Measurements from ENCODE around the gene CASTOR1. TPM values are rescaled to one million over a fixed set of nuclear protein-coding genes. Genes with fewer than 3 reads are reported as not detected.
A peak's percentile ranks its signal among the peaks of the same experiment; 100 is the strongest.

Gene CASTOR1
- total RNA-seq, 6 donors from 2014 or later = 7.0 to 31.5 (median 22.1) TPM

DNA sequence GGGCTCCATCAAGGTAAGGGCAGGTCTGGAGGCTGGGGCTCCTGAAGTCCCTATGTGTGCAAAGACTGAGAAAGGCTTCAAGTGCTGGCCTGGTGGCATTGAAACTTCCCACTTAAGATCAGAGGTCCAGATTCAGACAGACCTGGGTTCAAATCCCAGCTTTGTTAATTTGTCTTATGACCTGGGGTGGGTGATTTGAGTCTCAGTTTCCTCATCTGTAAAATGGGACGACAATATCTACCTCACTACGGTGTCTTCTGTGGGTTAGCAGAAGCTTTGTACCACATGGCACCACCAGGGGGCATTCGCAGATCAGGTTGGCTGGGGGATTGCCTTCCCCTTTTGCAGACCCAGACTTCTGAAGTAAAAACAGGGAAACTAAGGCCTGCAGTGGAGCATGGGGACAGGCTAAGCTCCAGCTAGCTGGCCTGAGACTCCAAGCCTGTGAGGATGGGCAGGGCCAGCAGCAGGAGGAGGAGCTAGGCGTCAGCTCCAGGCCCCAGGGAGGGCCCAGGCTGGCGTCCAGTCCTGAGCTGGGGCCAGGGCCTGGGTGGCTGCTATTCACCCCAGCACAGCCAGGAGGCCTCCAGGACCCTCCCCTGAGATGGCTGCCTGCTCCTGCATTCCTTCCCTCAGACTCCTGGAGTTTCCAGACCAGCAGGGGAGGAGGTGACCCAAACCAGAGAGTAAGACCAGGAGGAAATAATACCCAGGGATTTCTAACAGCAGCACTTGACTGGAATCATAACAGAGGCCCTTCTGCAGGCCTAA is 1.5 kb downstream of the CASTOR1 start:
- Histone ChIP-seq H3K36me3 (peaks cover 11 to 46% (median 32%) of the 10 kb centered on the region in 4 donors), H3K4me1 (peaks cover 42 to 52% (median 44%) of the 10 kb centered on the region in 4 donors), H3K27ac (peak overlapping the region; percentile 94 to 99 (median 96)), H3K4me3 (peak overlapping the region; percentile 67 to 98 (median 86)), H3K27me3 (no peaks in the 10 kb centered on the region), H3K9me3 (no peaks in the 10 kb centered on the region)
- WGBS, 2 donors = 11 to 30% methylated on average over 2 to 4 of the region's 5 CpGs
- DNase-seq (peak; percentile 91 to 93), ATAC-seq (ENCODE audit: low FRiP score in 2 of 2) (peak; percentile 77 to 82)
- TF ChIP-seq POLR2A (IDR thresholded peaks at IDR 0.05) (peak in 3 of 4 donors; percentile 20 to 73 (median 25)), POLR2AphosphoS5 (IDR thresholded peaks at IDR 0.05) (peak; percentile 51 to 78), EP300 (IDR thresholded peaks at IDR 0.05) (no peak)
- TF ChIP-seq, protein P1, sequence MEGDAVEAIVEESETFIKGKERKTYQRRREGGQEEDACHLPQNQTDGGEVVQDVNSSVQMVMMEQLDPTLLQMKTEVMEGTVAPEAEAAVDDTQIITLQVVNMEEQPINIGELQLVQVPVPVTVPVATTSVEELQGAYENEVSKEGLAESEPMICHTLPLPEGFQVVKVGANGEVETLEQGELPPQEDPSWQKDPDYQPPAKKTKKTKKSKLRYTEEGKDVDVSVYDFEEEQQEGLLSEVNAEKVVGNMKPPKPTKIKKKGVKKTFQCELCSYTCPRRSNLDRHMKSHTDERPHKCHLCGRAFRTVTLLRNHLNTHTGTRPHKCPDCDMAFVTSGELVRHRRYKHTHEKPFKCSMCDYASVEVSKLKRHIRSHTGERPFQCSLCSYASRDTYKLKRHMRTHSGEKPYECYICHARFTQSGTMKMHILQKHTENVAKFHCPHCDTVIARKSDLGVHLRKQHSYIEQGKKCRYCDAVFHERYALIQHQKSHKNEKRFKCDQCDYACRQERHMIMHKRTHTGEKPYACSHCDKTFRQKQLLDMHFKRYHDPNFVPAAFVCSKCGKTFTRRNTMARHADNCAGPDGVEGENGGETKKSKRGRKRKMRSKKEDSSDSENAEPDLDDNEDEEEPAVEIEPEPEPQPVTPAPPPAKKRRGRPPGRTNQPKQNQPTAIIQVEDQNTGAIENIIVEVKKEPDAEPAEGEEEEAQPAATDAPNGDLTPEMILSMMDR (IDR thresholded peaks at IDR 0.05) = peak; percentile 80 to 97 (median 92)

DNA sequence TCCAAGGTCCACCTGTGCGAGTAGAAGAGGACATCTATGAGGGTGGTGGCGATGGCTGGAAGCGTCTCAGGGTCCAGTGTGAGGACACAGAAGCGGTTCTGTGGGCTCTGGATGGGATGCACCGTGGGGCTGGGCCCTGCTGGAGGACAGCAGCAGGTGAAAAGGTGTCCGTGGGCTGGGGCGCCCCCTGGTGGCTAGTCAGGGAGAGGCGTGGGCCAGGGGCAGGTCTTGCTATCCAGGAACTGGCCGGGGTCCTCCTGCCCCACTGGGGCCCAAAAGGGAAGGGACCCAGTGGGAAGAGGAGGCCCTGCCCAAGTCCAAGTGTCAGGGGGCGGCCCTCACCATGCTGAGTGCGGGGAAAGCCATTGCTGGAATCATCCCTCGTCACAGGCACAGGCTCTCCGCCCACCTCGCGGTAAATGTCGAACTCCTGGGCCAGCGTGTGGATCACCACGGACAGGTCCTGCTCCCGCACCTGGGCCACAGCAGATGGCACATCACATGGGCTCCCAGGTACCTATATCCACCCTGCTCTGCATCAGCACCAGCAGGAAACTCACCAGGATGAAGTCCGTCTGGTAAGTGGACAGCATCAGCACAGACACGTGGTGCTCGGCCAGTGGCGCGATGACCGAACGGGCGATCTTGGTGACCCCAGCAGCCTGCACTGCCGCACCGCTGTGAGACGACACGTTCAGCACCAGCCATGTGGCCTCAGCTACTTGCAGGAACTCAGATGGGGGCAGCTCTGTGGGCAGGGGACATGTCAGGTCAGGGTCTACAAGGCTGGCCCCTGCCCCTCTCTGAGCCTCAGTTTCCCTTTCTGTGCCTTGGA is 2.3 kb downstream of the CASTOR1 start:
- H3K27me3 ChIP-seq = no peaks in the 10 kb centered on the region
- no peak overlapping the region for H3K27ac ChIP-seq
- DNase-seq (peak; percentile 85 to 95), ATAC-seq (ENCODE audit: low FRiP score in 2 of 2) (peak in 1 of 2 donors; percentile 15)
- TF ChIP-seq POLR2AphosphoS5 (IDR thresholded peaks at IDR 0.05) = no peak
- TF ChIP-seq, protein P1 (IDR thresholded peaks at IDR 0.05) = peak; percentile 86 to 95 (median 94)
- no peaks in the 10 kb centered on the region for H3K9me3 ChIP-seq
- H3K36me3 ChIP-seq = peaks cover 7 to 38% (median 24%) of the 10 kb centered on the region in 4 donors
- no peak overlapping the region for H3K4me3 ChIP-seq
- WGBS, 2 donors = 67 to 69% methylated on average over 20 to 27 of the region's 31 CpGs
- peaks cover 40 to 52% (median 42%) of the 10 kb centered on the region in 4 donors for H3K4me1 ChIP-seq

DNA sequence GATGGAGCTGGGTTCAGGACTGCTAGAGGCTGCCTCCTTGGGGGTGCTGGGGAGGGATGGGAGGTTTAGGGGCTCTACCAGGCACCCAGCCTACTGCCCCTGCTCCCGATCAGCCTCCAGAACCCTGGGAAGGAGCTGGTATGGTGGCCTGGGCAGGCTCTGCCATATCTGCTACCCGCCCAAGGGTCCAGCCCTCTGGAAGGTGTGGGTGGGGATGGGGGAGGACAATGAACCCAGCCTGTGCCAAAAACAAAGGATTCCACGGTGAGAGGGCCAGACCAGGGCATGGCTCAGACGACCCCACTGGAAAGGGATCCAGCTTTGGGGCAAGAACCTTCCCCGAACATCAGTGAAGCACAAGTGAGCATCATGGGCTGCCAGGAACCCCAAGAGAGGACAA is 3.0 kb downstream of the CASTOR1 start:
- ATAC-seq (ENCODE audit: low FRiP score in 2 of 2) (no peak), DNase-seq (no peak)
- peaks cover 33 to 46% (median 35%) of the 10 kb centered on the region in 4 donors for H3K4me1 ChIP-seq
- H3K36me3 ChIP-seq = peaks cover 7 to 36% (median 22%) of the 10 kb centered on the region in 4 donors
- H3K4me3 ChIP-seq = no peak overlapping the region
- H3K27me3 ChIP-seq = no peaks in the 10 kb centered on the region
- H3K27ac ChIP-seq = no peak overlapping the region
- TF ChIP-seq, protein P1 (IDR thresholded peaks at IDR 0.05) = no peak
- no peak for TF ChIP-seq POLR2AphosphoS5 (IDR thresholded peaks at IDR 0.05)
- TF ChIP-seq EP300 (IDR thresholded peaks at IDR 0.05) = no peak
- H3K9me3 ChIP-seq = no peaks in the 10 kb centered on the region
- WGBS, 2 donors = 82 to 84% methylated on average over 4 to 5 of the region's 5 CpGs

DNA sequence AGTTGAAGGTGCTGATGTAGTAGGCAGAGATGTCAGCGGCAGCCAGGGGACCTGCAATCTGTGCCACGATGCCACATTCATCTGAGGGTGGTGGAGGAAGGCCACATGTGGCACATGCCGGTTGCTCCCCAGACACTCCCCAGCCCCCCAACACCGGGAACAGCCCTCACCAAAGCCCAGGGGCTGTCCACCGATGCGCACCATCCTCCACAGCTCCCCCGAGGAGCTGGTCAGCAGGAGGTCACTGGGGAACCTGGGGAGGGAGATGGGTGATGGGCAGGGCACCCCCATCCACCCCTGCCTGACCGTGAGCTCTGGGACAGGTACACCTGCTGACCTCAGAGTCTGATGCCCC is 3.5 kb downstream of the CASTOR1 start:
- TF ChIP-seq POLR2A (IDR thresholded peaks at IDR 0.05) (no peak), EP300 (IDR thresholded peaks at IDR 0.05) (no peak)
- Histone ChIP-seq H3K36me3 (peaks cover 7 to 36% (median 22%) of the 10 kb centered on the region in 4 donors), H3K4me3 (no peak overlapping the region), H3K27ac (no peak overlapping the region), H3K9me3 (no peaks in the 10 kb centered on the region), H3K27me3 (no peaks in the 10 kb centered on the region), H3K4me1 (peaks cover 28 to 40% (median 30%) of the 10 kb centered on the region in 4 donors)
- WGBS, 2 donors = 90 to 97% methylated on average over 5 to 8 of the region's 8 CpGs
- no peak for ATAC-seq (ENCODE audit: low FRiP score in 2 of 2)
- DNase-seq = no peak

DNA sequence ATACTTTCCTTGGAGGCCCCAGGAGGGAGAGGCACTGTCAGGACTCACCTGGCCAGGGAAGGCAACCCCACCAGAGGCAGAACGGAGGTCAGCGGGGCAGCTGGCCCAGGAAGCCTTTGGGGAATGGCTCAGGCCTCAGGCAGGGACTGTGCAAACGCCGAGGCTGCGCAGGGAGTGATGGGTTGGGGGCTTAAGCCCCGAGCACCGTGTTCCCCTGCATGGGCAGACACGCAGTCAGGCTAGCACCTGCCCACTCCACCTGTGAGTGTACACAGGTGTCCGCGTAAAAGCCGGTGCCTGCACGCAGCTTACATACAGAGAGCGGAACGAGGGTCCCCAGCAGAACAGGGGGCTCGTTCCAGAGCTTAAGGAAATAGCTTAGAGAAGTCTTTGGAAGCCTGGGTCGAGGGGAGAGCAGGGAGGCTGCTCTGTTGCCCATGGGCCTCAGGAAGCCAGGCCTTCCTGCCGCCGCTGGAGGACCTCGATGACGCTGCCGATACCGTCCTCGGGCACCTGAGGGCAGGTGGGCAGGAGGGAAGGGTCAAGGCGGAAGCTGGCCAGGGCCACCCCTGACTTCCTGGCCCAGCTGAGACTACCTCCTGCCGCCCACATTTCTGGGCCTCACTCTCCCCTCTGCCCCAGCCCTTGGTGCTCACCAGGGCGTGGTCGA is 4.0 kb downstream of the CASTOR1 start:
- TF ChIP-seq POLR2AphosphoS5 (IDR thresholded peaks at IDR 0.05) (no peak), EP300 (IDR thresholded peaks at IDR 0.05) (no peak), POLR2A (IDR thresholded peaks at IDR 0.05) (no peak)
- TF ChIP-seq, protein P1 (IDR thresholded peaks at IDR 0.05) = no peak

More for the DNA sequence above, 4.0 kb downstream of the CASTOR1 start:
- Histone ChIP-seq H3K4me3 (no peak overlapping the region), H3K4me1 (peaks cover 23 to 35% (median 24%) of the 10 kb centered on the region in 4 donors), H3K9me3 (no peaks in the 10 kb centered on the region), H3K27ac (no peak overlapping the region), H3K27me3 (no peaks in the 10 kb centered on the region), H3K36me3 (peaks cover 7 to 36% (median 22%) of the 10 kb centered on the region in 4 donors)
- ATAC-seq (ENCODE audit: low FRiP score in 2 of 2) = no peak
- 96 to 98% methylated on average over 21 to 26 of the region's 27 CpGs for WGBS, 2 donors
- DNase-seq = no peak

Measured in upper lobe of left lung (tissue), 6 donors.